ENCODE data around the gene ADAM33.

DNA sequence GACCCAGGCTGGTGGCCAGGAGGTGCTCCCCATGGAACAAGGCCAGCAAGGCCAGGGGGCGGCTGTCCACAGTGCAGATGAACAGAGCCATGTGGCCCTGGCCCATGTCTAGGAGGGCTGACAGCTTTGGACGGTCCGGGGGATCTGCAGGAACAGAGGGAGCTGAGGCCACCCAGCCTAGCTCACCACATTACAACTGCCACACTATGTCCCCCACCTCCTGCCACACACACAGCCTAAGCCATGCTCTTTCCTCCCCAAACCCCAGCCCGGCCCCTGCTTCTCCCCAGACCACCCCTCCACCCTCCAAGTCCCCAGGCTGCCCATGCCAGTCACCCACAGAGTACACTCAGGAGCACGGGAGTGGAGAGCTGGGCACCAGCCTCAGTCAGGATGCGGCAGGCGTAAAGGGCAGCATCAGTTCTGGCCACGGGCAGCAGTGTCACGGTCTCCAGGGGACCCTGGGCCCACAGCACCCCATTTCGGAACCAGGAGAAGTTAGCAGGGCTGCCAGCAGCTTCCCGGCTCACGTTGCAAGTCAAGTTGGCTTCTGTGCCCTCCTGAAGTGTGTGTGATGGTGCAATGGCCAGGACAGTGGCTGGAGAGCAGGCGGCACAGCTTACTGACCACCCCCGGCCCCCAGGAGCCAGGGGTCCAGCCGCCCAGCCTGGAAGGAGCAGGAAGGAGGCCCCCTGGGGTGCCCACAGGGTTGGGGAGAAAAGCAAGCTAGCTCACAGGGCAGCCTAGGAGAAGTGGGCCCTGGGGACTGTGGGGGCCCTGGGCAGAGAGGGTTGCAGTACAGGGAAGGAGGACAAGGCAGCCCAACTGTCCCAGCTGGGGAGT is 15.2 kb upstream of the ADAM33 start:
- TF ChIP-seq, protein P1, sequence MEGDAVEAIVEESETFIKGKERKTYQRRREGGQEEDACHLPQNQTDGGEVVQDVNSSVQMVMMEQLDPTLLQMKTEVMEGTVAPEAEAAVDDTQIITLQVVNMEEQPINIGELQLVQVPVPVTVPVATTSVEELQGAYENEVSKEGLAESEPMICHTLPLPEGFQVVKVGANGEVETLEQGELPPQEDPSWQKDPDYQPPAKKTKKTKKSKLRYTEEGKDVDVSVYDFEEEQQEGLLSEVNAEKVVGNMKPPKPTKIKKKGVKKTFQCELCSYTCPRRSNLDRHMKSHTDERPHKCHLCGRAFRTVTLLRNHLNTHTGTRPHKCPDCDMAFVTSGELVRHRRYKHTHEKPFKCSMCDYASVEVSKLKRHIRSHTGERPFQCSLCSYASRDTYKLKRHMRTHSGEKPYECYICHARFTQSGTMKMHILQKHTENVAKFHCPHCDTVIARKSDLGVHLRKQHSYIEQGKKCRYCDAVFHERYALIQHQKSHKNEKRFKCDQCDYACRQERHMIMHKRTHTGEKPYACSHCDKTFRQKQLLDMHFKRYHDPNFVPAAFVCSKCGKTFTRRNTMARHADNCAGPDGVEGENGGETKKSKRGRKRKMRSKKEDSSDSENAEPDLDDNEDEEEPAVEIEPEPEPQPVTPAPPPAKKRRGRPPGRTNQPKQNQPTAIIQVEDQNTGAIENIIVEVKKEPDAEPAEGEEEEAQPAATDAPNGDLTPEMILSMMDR (conservative IDR thresholded peaks at IDR 0.05; ENCODE audit: low read length): no peak
- no peak for TF ChIP-seq EZH2phosphoT487 (IDR thresholded peaks at IDR 0.05; ENCODE audit: borderline replicate concordance)
